ENCODE data around the gene ESR2.

DNA sequence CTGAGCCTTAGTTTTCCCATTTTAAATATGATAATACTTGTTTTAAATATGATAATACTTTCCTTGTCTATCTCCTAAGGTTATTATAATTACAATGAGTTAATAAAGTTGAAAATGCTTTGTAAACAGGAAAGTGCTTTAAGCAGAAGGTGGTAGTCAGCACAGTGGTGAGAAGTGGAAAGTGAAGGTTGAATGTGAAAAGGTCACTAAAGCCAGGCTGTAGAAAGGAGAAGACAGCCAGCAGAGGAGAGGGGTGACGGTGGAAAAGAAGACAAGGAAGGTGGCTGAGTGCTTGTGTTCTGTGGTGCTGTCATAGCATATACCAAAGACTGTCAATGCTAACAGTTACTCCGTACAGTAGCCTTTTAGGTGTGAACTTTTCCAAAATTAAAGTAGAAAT is 117.8 kb downstream of the ESR2 start:
- TF ChIP-seq CTCF (conservative IDR thresholded peaks at IDR 0.05 in 1 of 2, IDR thresholded peaks at IDR 0.05 in 1 of 2; ENCODE audit: extremely low read depth in 1 of 2, insufficient read depth in 1 of 2, low read depth in 1 of 2, low read length in 2 of 2): no peak
- TF ChIP-seq EZH2 (IDR thresholded peaks at IDR 0.05; ENCODE audit: borderline replicate concordance, low read length): no peak

All from mammary epithelial cell (primary cell).